Neural cell (in vitro differentiated cells): ENCODE measurements around the gene CACNA1E. TPM values are rescaled to one million over a fixed set of nuclear protein-coding genes. Genes with fewer than 3 reads are reported as not detected.
A peak's percentile ranks its signal among the peaks of the same experiment; 100 is the strongest.

Source experiments
- H2AFZ ChIP-seq: fragments of 200-600, 300-800 bp; sonication (generic), shearing (Covaris generic); 2 replicates; pipeline ENCODE4 v1.6.0; 2014; ENCODE audit warnings: low read depth, mild to moderate bottlenecking, antibody characterized with exemption, low read length, moderate library complexity
- H3F3A ChIP-seq: fragments of 200-600 bp; shearing (Covaris generic); 2 replicates; pipeline ENCODE4 v1.6.1; 2016; ENCODE audit warnings: mild to moderate bottlenecking, moderate library complexity, mixed read lengths, antibody characterized with exemption, low read length; ENCODE audit not compliant: insufficient read depth, poor library complexity, severe bottlenecking
- H3K27ac ChIP-seq: fragments of 200-600, 300-800 bp; sonication (generic), shearing (Covaris generic); 2 replicates; pipeline ENCODE4 v1.5.1; 2014; ENCODE audit warnings: mild to moderate bottlenecking, low read length, moderate library complexity
- H3K27me3 ChIP-seq: fragments of 300-800, 200-600 bp; sonication (generic), shearing (Covaris generic); 2 replicates; pipeline ENCODE4 v1.6.0; 2014; ENCODE audit warnings: mild to moderate bottlenecking, low read depth, low read length, moderate library complexity; ENCODE audit not compliant: insufficient read depth
- H3K36me3 ChIP-seq: fragments of 300-800, 200-600 bp; sonication (generic), shearing (Covaris generic); 2 replicates; pipeline ENCODE4 v1.5.1; 2014; ENCODE audit warnings: mild to moderate bottlenecking, antibody characterized with exemption, low read length, moderate library complexity; ENCODE audit not compliant: insufficient read depth
- H3K4me2 ChIP-seq: fragments of 300-800, 200-600 bp; sonication (generic), shearing (Covaris generic); 2 replicates; pipeline ENCODE4 v1.6.0; 2014; ENCODE audit warnings: mild to moderate bottlenecking, low read length
- H3K4me3 ChIP-seq: fragments of 300-800, 200-600 bp; sonication (generic), shearing (Covaris generic); 2 replicates; pipeline ENCODE4 v1.5.1; 2014; ENCODE audit warnings: mild to moderate bottlenecking, low read length, moderate library complexity
- H3K79me2 ChIP-seq: fragments of 200-600 bp; shearing (Covaris generic); replicated peaks from 2 replicates; pipeline ENCODE4 v1.6.0; 2014; ENCODE audit warnings: mild to moderate bottlenecking, low read length, moderate library complexity; ENCODE audit not compliant: insufficient read depth
- H3K9ac ChIP-seq: fragments of 300-800, 200-600 bp; sonication (generic), shearing (Covaris generic); 2 replicates; pipeline ENCODE4 v1.6.1; 2016; ENCODE audit warnings: mild to moderate bottlenecking, low read length, mixed read lengths
- H3K9me2 ChIP-seq: fragments of 200-600 bp; shearing (Covaris generic); 2 replicates; pipeline ENCODE4 v1.6.1; 2016; ENCODE audit warnings: mild to moderate bottlenecking, low read length, mixed read lengths; ENCODE audit not compliant: insufficient read depth
- H3K9me3 ChIP-seq: fragments of 200-600, 300-800 bp; sonication (generic), shearing (Covaris generic); 2 replicates; pipeline ENCODE4 v1.6.1; 2016; ENCODE audit warnings: mild to moderate bottlenecking, mixed run types, low read length, moderate library complexity, mixed read lengths
- H4K20me1 ChIP-seq: fragments of 200-600 bp; shearing (Covaris generic); 2 replicates; pipeline ENCODE4 v1.6.1; 2016; ENCODE audit warnings: mild to moderate bottlenecking, mixed run types; ENCODE audit not compliant: insufficient read depth
- CTCF ChIP-seq: fragments of 450-650 bp; IDR thresholded peaks from 2 replicates; pipeline ENCODE4 v1.5.1; 2014; ENCODE audit warnings: antibody characterized with exemption, mild to moderate bottlenecking, moderate library complexity; ENCODE audit not compliant: poor library complexity, severe bottlenecking
- EP300 ChIP-seq: fragments of 450-650 bp; conservative IDR thresholded peaks from 2 replicates; pipeline ENCODE4 v1.6.1; 2014; ENCODE audit warnings: antibody characterized with exemption, mild to moderate bottlenecking, moderate library complexity; ENCODE audit not compliant: poor library complexity, severe bottlenecking
- EZH2 ChIP-seq: fragments of 200-600, 300-800 bp; shearing (Covaris generic), sonication (generic); IDR thresholded peaks from 2 replicates; pipeline ENCODE4 v1.6.1; 2014; ENCODE audit warnings: antibody characterized with exemption, low read length, borderline replicate concordance, mild to moderate bottlenecking; ENCODE audit not compliant: insufficient read depth, poor library complexity, severe bottlenecking
- MXI1 ChIP-seq: fragments of 450-650 bp; conservative IDR thresholded peaks from 2 replicates; pipeline ENCODE4 v1.6.1; 2014; ENCODE audit warnings: antibody characterized with exemption, mild to moderate bottlenecking; ENCODE audit not compliant: poor library complexity, severe bottlenecking
- POLR2AphosphoS5 ChIP-seq: IDR thresholded peaks from 2 replicates; pipeline ENCODE4 v1.6.1; 2012
- RAD21 ChIP-seq: fragments of 450-650 bp; conservative IDR thresholded peaks from 2 replicates; pipeline ENCODE4 v1.6.1; 2014; ENCODE audit warnings: antibody characterized with exemption, mild to moderate bottlenecking, moderate library complexity
- REST ChIP-seq: IDR thresholded peaks from 2 replicates; pipeline ENCODE4 v1.6.1; 2012; ENCODE audit warnings: borderline replicate concordance
- SMC3 ChIP-seq: fragments of 450-650 bp; conservative IDR thresholded peaks from 2 replicates; pipeline ENCODE4 v1.6.1; 2014; ENCODE audit warnings: antibody characterized with exemption, mild to moderate bottlenecking, moderate library complexity; ENCODE audit not compliant: poor library complexity
- TAF1 ChIP-seq: IDR thresholded peaks from 2 replicates; pipeline ENCODE4 v1.6.1; 2012; ENCODE audit warnings: low read depth
- polyA plus RNA-seq: library from polyadenylated mRNA; depleted of rRNA; stranded (reverse); fragments of >200 nt; gene quantifications from 2 replicates; pipeline ENCODE4 v1.2.3, GENCODE V29; 2014

The CACNA1E gene
- polyA plus RNA-seq, 1 donor from 2014 or later: 29.5 TPM

- H3K9me3 ChIP-seq: no peaks in the 10 kb centered on the region
- no peaks in the 10 kb centered on the region for H3K79me2 ChIP-seq
- H3K9me2 ChIP-seq: no peaks in the 10 kb centered on the region
- H3K4me3 ChIP-seq: peak overlapping the region; percentile 26
- no peak for TF ChIP-seq RAD21
- no peak for TF ChIP-seq EZH2
- no peak for TF ChIP-seq MXI1
- no peak for TF ChIP-seq SMC3
- no peak for TF ChIP-seq TAF1
- TF ChIP-seq POLR2AphosphoS5: no peak
- TF ChIP-seq CTCF: no peak
- TF ChIP-seq REST: no peak
- no peak for TF ChIP-seq EP300
- no peak overlapping the region for H3K9ac ChIP-seq
- H3K4me2 ChIP-seq: no peak overlapping the region
- H3K27me3 ChIP-seq: no peaks in the 10 kb centered on the region
- H3K27ac ChIP-seq: peak overlapping the region; percentile 37
- no peaks in the 10 kb centered on the region for H3F3A ChIP-seq
- H3K36me3 ChIP-seq: no peaks in the 10 kb centered on the region
- H2AFZ ChIP-seq: no peak overlapping the region
- no peaks in the 10 kb centered on the region for H4K20me1 ChIP-seq
Measured at GRCh38 chr1:181675918-181676190, 192.5 kb downstream of the CACNA1E start.

- Histone ChIP-seq H2AFZ (no peak overlapping the region), H3K9ac (no peak overlapping the region), H3K27ac (peak overlapping the region; percentile 37), H3K27me3 (no peaks in the 10 kb centered on the region), H3K4me2 (no peak overlapping the region), H3F3A (no peaks in the 10 kb centered on the region), H3K36me3 (no peaks in the 10 kb centered on the region), H3K9me2 (no peaks in the 10 kb centered on the region), H3K79me2 (no peaks in the 10 kb centered on the region), H3K9me3 (no peaks in the 10 kb centered on the region), H3K4me3 (peak overlapping the region; percentile 12), H4K20me1 (no peaks in the 10 kb centered on the region)
- peak; percentile 81 for TF ChIP-seq CTCF
- TF ChIP-seq REST: no peak
- TF ChIP-seq MXI1: no peak
- no peak for TF ChIP-seq EZH2
- peak; percentile 87 for TF ChIP-seq RAD21
- peak; percentile 89 for TF ChIP-seq SMC3
- no peak for TF ChIP-seq EP300
Measured at GRCh38 chr1:181676269-181676668, 193.0 kb downstream of the CACNA1E start.
